ENCODE data around the gene RPL12.

Gene RPL12

DNA sequence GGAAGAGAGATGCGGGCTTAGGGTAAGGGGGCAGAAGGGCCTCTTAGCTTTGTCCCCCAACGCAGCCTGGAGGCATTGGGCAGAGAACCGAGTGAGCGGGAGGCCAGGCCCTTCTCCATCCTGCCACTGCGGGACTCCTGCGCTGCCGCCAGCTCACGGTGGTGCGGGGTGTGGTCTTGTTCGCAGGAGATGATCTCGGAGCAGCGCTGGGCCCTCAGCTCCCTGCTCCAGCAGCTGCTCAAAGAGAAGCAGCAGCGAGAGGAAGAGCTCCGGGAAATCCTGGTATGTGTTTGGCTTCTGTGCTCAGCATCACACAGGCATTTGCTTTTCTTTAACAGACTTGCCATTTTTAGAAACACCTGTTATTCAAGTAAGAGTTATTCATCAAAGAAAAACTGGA lies 41.4 kb upstream of the RPL12 start:
- H3K27ac ChIP-seq (ENCODE audit: low read length) = no peak overlapping the region
- H2AFZ ChIP-seq (ENCODE audit: low read depth, low read length) = no peak overlapping the region
- no peak overlapping the region for H3K9ac ChIP-seq (ENCODE audit: low read depth, low read length)
- TF ChIP-seq EZH2 (IDR thresholded peaks at IDR 0.05; ENCODE audit: borderline replicate concordance, low read depth, low read length, severe bottlenecking) = no peak
- TF ChIP-seq, protein P1, sequence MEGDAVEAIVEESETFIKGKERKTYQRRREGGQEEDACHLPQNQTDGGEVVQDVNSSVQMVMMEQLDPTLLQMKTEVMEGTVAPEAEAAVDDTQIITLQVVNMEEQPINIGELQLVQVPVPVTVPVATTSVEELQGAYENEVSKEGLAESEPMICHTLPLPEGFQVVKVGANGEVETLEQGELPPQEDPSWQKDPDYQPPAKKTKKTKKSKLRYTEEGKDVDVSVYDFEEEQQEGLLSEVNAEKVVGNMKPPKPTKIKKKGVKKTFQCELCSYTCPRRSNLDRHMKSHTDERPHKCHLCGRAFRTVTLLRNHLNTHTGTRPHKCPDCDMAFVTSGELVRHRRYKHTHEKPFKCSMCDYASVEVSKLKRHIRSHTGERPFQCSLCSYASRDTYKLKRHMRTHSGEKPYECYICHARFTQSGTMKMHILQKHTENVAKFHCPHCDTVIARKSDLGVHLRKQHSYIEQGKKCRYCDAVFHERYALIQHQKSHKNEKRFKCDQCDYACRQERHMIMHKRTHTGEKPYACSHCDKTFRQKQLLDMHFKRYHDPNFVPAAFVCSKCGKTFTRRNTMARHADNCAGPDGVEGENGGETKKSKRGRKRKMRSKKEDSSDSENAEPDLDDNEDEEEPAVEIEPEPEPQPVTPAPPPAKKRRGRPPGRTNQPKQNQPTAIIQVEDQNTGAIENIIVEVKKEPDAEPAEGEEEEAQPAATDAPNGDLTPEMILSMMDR (IDR thresholded peaks at IDR 0.05; ENCODE audit: borderline replicate concordance, extremely low read depth, low read length, poor library complexity, severe bottlenecking) = no peak
- no peaks in the 10 kb centered on the region for H3K9me3 ChIP-seq (ENCODE audit: insufficient read depth, low read length, severe bottlenecking)
- H3K36me3 ChIP-seq (ENCODE audit: insufficient read depth, low read length) = peaks cover 23% of the 10 kb centered on the region
- no peaks in the 10 kb centered on the region; the same call in 1 of the 2 replicates for H4K20me1 ChIP-seq (ENCODE audit: insufficient read depth, low read length)
- no peak for DNase-seq
- H3K4me3 ChIP-seq (ENCODE audit: low read depth in 1 of 2, low read length in 2 of 2) = no peak overlapping the region
- H3K27me3 ChIP-seq (ENCODE audit: insufficient read depth, low read length, poor library complexity) = no peaks in the 10 kb centered on the region
- no peak overlapping the region for H3K4me2 ChIP-seq (ENCODE audit: insufficient read depth, low read length)
- H3K4me1 ChIP-seq (ENCODE audit: insufficient read depth, low read length) = no peaks in the 10 kb centered on the region
- ATAC-seq (ENCODE audit: insufficient read depth, low read depth) = no peak
- no peaks in the 10 kb centered on the region for H3K79me2 ChIP-seq (ENCODE audit: insufficient read depth, low read length)

GRCh38 chr9:127491516-127491915 lies 40.3 kb upstream of the RPL12 start:
- no peak overlapping the region for H3K9ac ChIP-seq (ENCODE audit: low read depth, low read length)
- no peaks in the 10 kb centered on the region for H3K79me2 ChIP-seq (ENCODE audit: insufficient read depth, low read length)
- no peak overlapping the region for H3K4me3 ChIP-seq (ENCODE audit: low read depth in 1 of 2, low read length in 2 of 2)
- H3K36me3 ChIP-seq (ENCODE audit: insufficient read depth, low read length) = peaks cover 19% of the 10 kb centered on the region
- H4K20me1 ChIP-seq (ENCODE audit: insufficient read depth, low read length) = no peaks in the 10 kb centered on the region
- no peak for ATAC-seq (ENCODE audit: insufficient read depth, low read depth)
- H3K4me2 ChIP-seq (ENCODE audit: insufficient read depth, low read length) = no peak overlapping the region
- no peak overlapping the region for H2AFZ ChIP-seq (ENCODE audit: low read depth, low read length)
- no peaks in the 10 kb centered on the region for H3K4me1 ChIP-seq (ENCODE audit: insufficient read depth, low read length)
- H3K9me3 ChIP-seq (ENCODE audit: insufficient read depth, low read length, severe bottlenecking) = no peaks in the 10 kb centered on the region
- no peaks in the 10 kb centered on the region for H3K27me3 ChIP-seq (ENCODE audit: insufficient read depth, low read length, poor library complexity)
- no peak overlapping the region for H3K27ac ChIP-seq (ENCODE audit: low read length)
- DNase-seq = no peak
- no peak for TF ChIP-seq EZH2 (IDR thresholded peaks at IDR 0.05; ENCODE audit: borderline replicate concordance, low read depth, low read length, severe bottlenecking)
- TF ChIP-seq, protein P1 (IDR thresholded peaks at IDR 0.05; ENCODE audit: borderline replicate concordance, extremely low read depth, low read length, poor library complexity, severe bottlenecking) = no peak

GRCh38 chr9:127490535-127491230 lies 39.5 kb upstream of the RPL12 start:
- no peak overlapping the region for H3K4me2 ChIP-seq (ENCODE audit: insufficient read depth, low read length)
- H3K4me1 ChIP-seq (ENCODE audit: insufficient read depth, low read length) = no peaks in the 10 kb centered on the region
- DNase-seq = no peak
- no peaks in the 10 kb centered on the region for H3K27me3 ChIP-seq (ENCODE audit: insufficient read depth, low read length, poor library complexity)
- no peaks in the 10 kb centered on the region for H4K20me1 ChIP-seq (ENCODE audit: insufficient read depth, low read length)
- no peak overlapping the region for H3K27ac ChIP-seq (ENCODE audit: low read length)
- H3K4me3 ChIP-seq (ENCODE audit: low read depth in 1 of 2, low read length in 2 of 2) = no peak overlapping the region
- H3K9me3 ChIP-seq (ENCODE audit: insufficient read depth, low read length, severe bottlenecking) = no peaks in the 10 kb centered on the region
- ATAC-seq (ENCODE audit: insufficient read depth, low read depth) = no peak
- TF ChIP-seq, protein P1 (IDR thresholded peaks at IDR 0.05; ENCODE audit: borderline replicate concordance, extremely low read depth, low read length, poor library complexity, severe bottlenecking) = no peak
- no peak for TF ChIP-seq EZH2 (IDR thresholded peaks at IDR 0.05; ENCODE audit: borderline replicate concordance, low read depth, low read length, severe bottlenecking)
- H3K9ac ChIP-seq (ENCODE audit: low read depth, low read length) = no peak overlapping the region
- H2AFZ ChIP-seq (ENCODE audit: low read depth, low read length) = no peak overlapping the region
- H3K79me2 ChIP-seq (ENCODE audit: insufficient read depth, low read length) = no peaks in the 10 kb centered on the region
- peaks cover 21% of the 10 kb centered on the region for H3K36me3 ChIP-seq (ENCODE audit: insufficient read depth, low read length)
